PC-3 (cell line): ENCODE measurements around the gene MAST4. TPM values are rescaled to one million over a fixed set of nuclear protein-coding genes. Genes with fewer than 3 reads are reported as not detected.

ENCODE experiments used
- ATAC-seq: fragments of 200-7000 bp; cut with Tn5 transposase; 2 replicates; pipeline ENCODE4 v1.9.1; 2020; ENCODE audit warnings: mild to moderate bottlenecking, moderate library complexity
- BruUV-seq: library from RNA; stranded (reverse); fragments of 400-500 nt; replicated peaks from 2 replicates; lab custom pipeline; 2021; lab: Mats Ljungman, UMichigan
- CTCF ChIA-PET: fragments of 300-600 bp; sonication (Branson Sonifier 250); formaldehyde crosslinking; loops from one replicate; lab custom pipeline; 2022; ENCODE audit warnings: antibody characterized with exemption; lab: Charles Lee
- POLR2A ChIA-PET: fragments of 300-600 bp; sonication (Branson Sonifier 250); formaldehyde crosslinking; loops from one replicate; lab custom pipeline; 2022; ENCODE audit warnings: antibody characterized with exemption; ENCODE audit not compliant: unreplicated experiment; lab: Charles Lee
- DNase-seq: peaks from one replicate; pipeline ENCODE4 v3.0.0-alpha.2; 2015
- H2AFZ ChIP-seq: fragments of 300-600 bp; sonication (generic); 2 replicates; pipeline ENCODE4 v1.6.0; 2016; ENCODE audit warnings: antibody characterized with exemption, low read length
- H3F3A ChIP-seq: fragments of 300-600 bp; sonication (generic); one replicate; pipeline ENCODE4 v1.6.0; 2017; ENCODE audit warnings: antibody characterized with exemption, low read length, control low read depth, mild to moderate bottlenecking; ENCODE audit not compliant: unreplicated experiment
- H3K27ac ChIP-seq: fragments of 300-600 bp; sonication (generic); 2 replicates; pipeline ENCODE4 v1.5.1; 2016; ENCODE audit warnings: mild to moderate bottlenecking, low read length
- H3K27me3 ChIP-seq: fragments of 300-600 bp; sonication (generic); 2 replicates; pipeline ENCODE4 v1.6.1; 2016; ENCODE audit warnings: low read length, mixed read lengths
- H3K36me3 ChIP-seq: fragments of 300-600 bp; sonication (generic); 2 replicates; pipeline ENCODE4 v1.6.1; 2016; ENCODE audit warnings: low read depth, mixed run types, low read length, mixed read lengths
- H3K4me1 ChIP-seq: fragments of 300-600 bp; sonication (generic); 2 replicates; pipeline ENCODE4 v1.5.1; 2016; ENCODE audit warnings: low read length; ENCODE audit not compliant: insufficient read depth
- H3K4me2 ChIP-seq: fragments of 300-600 bp; sonication (generic); 2 replicates; pipeline ENCODE4 v1.6.0; 2016; ENCODE audit warnings: low read length
- H3K4me3 ChIP-seq: fragments of 300-600 bp; sonication (generic); 2 replicates; pipeline ENCODE4 v1.5.1; 2016; ENCODE audit warnings: mild to moderate bottlenecking, low read length, mixed read lengths
- H3K79me2 ChIP-seq: fragments of 300-600 bp; sonication (generic); 2 replicates; pipeline ENCODE4 v1.6.1; 2017; ENCODE audit warnings: low read length, mixed read lengths
- H3K9ac ChIP-seq: fragments of 300-600 bp; sonication (generic); 2 replicates; pipeline ENCODE4 v1.6.0; 2016; ENCODE audit warnings: mild to moderate bottlenecking, low read length
- H3K9me2 ChIP-seq: fragments of 300-600 bp; sonication (generic); replicated peaks from 2 replicates; pipeline ENCODE4 v1.6.1; 2016; ENCODE audit warnings: mixed run types, low read length, mixed read lengths
- H3K9me3 ChIP-seq: fragments of 300-600 bp; sonication (generic); 2 replicates; pipeline ENCODE4 v1.6.1; 2016; ENCODE audit warnings: low read length, mixed read lengths
- H4K20me1 ChIP-seq: fragments of 300-600 bp; sonication (generic); 2 replicates; pipeline ENCODE4 v1.6.1; 2016; ENCODE audit warnings: low read length, mixed read lengths
- EZH2 ChIP-seq: fragments of 300-600 bp; sonication (generic); IDR thresholded peaks from one replicate; pipeline ENCODE4 v1.6.1; 2017; ENCODE audit warnings: antibody characterized with exemption, mild to moderate bottlenecking, low read length; ENCODE audit not compliant: unreplicated experiment
- EZH2phosphoT487 ChIP-seq: fragments of 300-600 bp; sonication (generic); IDR thresholded peaks from 2 replicates; pipeline ENCODE4 v1.6.1; 2018; ENCODE audit warnings: mild to moderate bottlenecking, antibody characterized with exemption, low read length, borderline replicate concordance
- intact Hi-C: fragments of 100-400 bp; cut with micrococcal nuclease; formaldehyde crosslinking; loops from 2 replicates; pipeline ENCODE4 v1.9.0; 2023
- total RNA-seq: library from RNA; depleted of rRNA; stranded (reverse); fragments of >200 nt; gene quantifications from 2 replicates; pipeline ENCODE4 v1.2.3, GENCODE V29; 2014
- TF ChIP-seq, protein P1 (sequence below): fragments of 300-600 bp; sonication (generic); conservative IDR thresholded peaks from 2 replicates; pipeline ENCODE4 v1.5.1; 2017; ENCODE audit warnings: antibody characterized with exemption, low read depth, mild to moderate bottlenecking, low read length

The MAST4 gene
- total RNA-seq, 1 experiment from 2014 or later = 7.9 TPM

DNA sequence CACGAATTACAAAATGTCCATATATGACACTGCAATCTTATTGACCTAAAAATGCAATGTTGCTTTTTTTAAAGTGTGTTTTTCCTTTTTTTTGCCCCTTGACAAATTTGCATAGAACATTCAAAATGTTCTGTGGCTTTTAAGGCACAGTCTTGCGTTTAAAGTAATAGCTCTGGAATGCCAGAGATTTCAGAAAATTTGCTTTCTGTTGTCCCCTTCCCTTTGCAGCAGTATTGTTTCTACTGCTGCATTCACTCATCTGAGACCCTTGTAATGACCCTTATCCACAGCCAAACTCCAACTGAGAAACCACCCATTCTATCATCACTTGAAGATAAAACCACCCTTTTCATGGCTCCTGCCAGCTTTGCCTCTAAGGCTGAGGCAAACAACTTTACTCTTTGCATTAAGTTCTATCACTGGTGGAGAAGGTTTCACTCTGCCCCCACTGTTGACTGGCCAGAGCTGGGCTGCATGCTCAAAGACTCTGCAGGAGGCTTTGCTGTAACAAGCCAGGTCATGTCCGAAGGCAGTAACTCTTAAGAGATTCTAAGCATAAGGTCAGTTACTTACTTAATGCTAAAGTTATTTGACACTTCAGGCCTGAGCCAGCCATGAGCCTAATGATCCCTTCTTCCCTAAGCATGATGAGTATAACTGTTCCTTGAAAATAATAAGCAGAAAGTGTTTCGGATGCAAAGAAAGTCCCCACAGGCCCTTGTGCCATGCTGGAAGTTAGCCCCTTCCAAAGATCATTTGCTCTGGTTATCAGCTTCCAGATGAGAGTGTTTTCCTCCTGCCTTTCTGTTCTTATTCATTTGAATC lies 498.5 kb downstream of the MAST4 start:
- no peak overlapping the region for H3K4me2 ChIP-seq
- POLR2A ChIA-PET = no interaction called here
- no TSS peak for BruUV-seq
- no peaks in the 10 kb centered on the region for H3K9me3 ChIP-seq
- intact Hi-C loops = loop anchor here (5.0 kb wide), 1 partner anchor 87 kb away; no protein-coding TSS in a partner anchor
- H4K20me1 ChIP-seq = no peaks in the 10 kb centered on the region
- H3K27ac ChIP-seq = no peak overlapping the region
- no peaks in the 10 kb centered on the region for H3K9me2 ChIP-seq
- DNase-seq (no peak), ATAC-seq (no peak)
- no peak overlapping the region for H3K4me3 ChIP-seq
- no peak overlapping the region for H2AFZ ChIP-seq
- TF ChIP-seq EZH2 (no peak), EZH2phosphoT487 (no peak)
- TF ChIP-seq, protein P1, sequence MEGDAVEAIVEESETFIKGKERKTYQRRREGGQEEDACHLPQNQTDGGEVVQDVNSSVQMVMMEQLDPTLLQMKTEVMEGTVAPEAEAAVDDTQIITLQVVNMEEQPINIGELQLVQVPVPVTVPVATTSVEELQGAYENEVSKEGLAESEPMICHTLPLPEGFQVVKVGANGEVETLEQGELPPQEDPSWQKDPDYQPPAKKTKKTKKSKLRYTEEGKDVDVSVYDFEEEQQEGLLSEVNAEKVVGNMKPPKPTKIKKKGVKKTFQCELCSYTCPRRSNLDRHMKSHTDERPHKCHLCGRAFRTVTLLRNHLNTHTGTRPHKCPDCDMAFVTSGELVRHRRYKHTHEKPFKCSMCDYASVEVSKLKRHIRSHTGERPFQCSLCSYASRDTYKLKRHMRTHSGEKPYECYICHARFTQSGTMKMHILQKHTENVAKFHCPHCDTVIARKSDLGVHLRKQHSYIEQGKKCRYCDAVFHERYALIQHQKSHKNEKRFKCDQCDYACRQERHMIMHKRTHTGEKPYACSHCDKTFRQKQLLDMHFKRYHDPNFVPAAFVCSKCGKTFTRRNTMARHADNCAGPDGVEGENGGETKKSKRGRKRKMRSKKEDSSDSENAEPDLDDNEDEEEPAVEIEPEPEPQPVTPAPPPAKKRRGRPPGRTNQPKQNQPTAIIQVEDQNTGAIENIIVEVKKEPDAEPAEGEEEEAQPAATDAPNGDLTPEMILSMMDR = no peak
- H3K4me1 ChIP-seq = peaks cover 8% of the 10 kb centered on the region
- CTCF ChIA-PET = no interaction called here
- H3K27me3 ChIP-seq = no peaks in the 10 kb centered on the region
- no peaks in the 10 kb centered on the region for H3K79me2 ChIP-seq
- H3K9ac ChIP-seq = no peak overlapping the region
- no peaks in the 10 kb centered on the region for H3K36me3 ChIP-seq
- no peaks in the 10 kb centered on the region for H3F3A ChIP-seq

- intact Hi-C loops = loop anchor here (5.0 kb wide), 1 partner anchor 88 kb away; no protein-coding TSS in a partner anchor
- TF ChIP-seq, protein P1 = no peak
- TF ChIP-seq EZH2phosphoT487 = no peak
- no peak for TF ChIP-seq EZH2
- Histone ChIP-seq H3K36me3 (no peaks in the 10 kb centered on the region), H4K20me1 (no peaks in the 10 kb centered on the region), H3K9ac (no peak overlapping the region), H3K79me2 (no peaks in the 10 kb centered on the region), H3F3A (no peaks in the 10 kb centered on the region), H3K4me1 (0 out of 2 replicates have a peak, but pooled peaks cover 5% of the 10 kb centered on the region), H3K27me3 (no peaks in the 10 kb centered on the region), H3K4me3 (no peak overlapping the region), H3K27ac (no peak overlapping the region), H3K9me3 (no peaks in the 10 kb centered on the region), H3K4me2 (no peak overlapping the region), H3K9me2 (no peaks in the 10 kb centered on the region), H2AFZ (no peak overlapping the region)
- no peak for DNase-seq
- POLR2A ChIA-PET = no interaction called here
- no TSS peak for BruUV-seq
- CTCF ChIA-PET = no interaction called here
- no peak for ATAC-seq
Measured at GRCh38 chr5:67095346-67096171, 499.4 kb downstream of the MAST4 start.
